Kidney epithelial cell (primary cell): ENCODE data around the gene ODAD4. TPM values are rescaled to one million over a fixed set of nuclear protein-coding genes. Genes with fewer than 3 reads are reported as not detected.

Experiments
- DNase-seq: peaks from one replicate; pipeline ENCODE4 v3.0.0-alpha.2; 2010; ENCODE audit warnings: low read depth
- H3K27me3 ChIP-seq: 2 replicates; pipeline ENCODE4 v1.6.0; 2011; ENCODE audit warnings: low read length; ENCODE audit not compliant: control insufficient read depth, insufficient read depth
- H3K36me3 ChIP-seq: 2 replicates; pipeline ENCODE4 v1.5.1; 2011; ENCODE audit warnings: low read length; ENCODE audit not compliant: control insufficient read depth, insufficient read depth
- H3K4me3 ChIP-seq: 2 replicates; pipeline ENCODE4 v1.5.1; 2011; ENCODE audit warnings: low read depth, mild to moderate bottlenecking, control low read depth, low read length
- CTCF ChIP-seq: IDR thresholded peaks from 2 replicates; pipeline ENCODE4 v1.5.1; 2011; ENCODE audit warnings: mild to moderate bottlenecking, moderate library complexity, low read length, control low read depth, inconsistent platforms; ENCODE audit not compliant: insufficient read depth, poor library complexity, severe bottlenecking
- total RNA-seq: library from RNA; depleted of rRNA; stranded (reverse); fragments of >200 nt; gene quantifications from 2 replicates; pipeline ENCODE4 v1.2.3, GENCODE V29; 2015

The ODAD4 gene
- total RNA-seq, 1 donor from 2014 or later: 0.84 TPM

GRCh38 chr17:41909088-41909487, 21.3 kb upstream of the ODAD4 start:
- no peak for DNase-seq
- H3K36me3 ChIP-seq: peaks cover 13% of the 10 kb centered on the region
- TF ChIP-seq CTCF: no peak
- H3K4me3 ChIP-seq: no peak overlapping the region
- H3K27me3 ChIP-seq: no peaks in the 10 kb centered on the region

DNA sequence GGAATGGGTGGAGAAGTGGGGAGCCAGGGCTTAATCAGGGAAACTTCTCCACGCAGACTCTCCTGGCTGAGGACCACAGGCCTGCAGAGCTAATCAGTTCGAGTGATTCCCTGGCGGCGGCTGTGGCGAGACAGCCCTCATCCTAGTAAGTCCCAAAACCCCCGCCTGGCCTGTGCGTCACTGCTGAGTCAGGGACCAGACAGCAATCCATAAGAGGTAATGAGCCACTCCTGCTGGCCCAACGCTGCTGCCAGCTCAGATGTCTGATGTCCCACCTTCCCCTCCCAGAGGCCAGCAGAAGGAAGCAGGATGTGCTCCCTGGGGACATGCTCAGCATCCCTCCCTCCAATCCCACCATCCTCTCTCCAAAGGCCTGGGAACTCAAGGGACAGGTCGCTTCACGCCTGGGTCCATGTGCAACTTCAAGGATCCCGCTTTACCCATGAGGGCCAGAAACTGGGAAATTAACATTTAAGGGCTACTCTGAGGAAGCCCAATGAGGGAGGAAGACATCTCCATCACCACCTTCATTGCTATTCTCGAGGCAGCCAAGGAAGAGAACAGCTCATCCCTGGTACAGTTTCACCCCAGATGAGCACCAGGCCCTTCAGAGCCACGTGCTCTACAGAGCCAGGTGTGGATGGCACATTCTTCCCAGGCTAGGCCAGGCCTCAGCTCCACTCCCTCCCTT, 19.6 kb upstream of the ODAD4 start:
- Histone ChIP-seq H3K36me3 (peaks cover 10% of the 10 kb centered on the region), H3K4me3 (no peak overlapping the region), H3K27me3 (no peaks in the 10 kb centered on the region)
- TF ChIP-seq CTCF: no peak
- peak; percentile 95 for DNase-seq

GRCh38 chr17:41912925-41913324, 17.5 kb upstream of the ODAD4 start:
- Histone ChIP-seq H3K4me3 (no peak overlapping the region), H3K36me3 (peaks cover 9% of the 10 kb centered on the region), H3K27me3 (no peaks in the 10 kb centered on the region)
- no peak for TF ChIP-seq CTCF
- no peak for DNase-seq

- peaks cover 9% of the 10 kb centered on the region for H3K36me3 ChIP-seq
- H3K4me3 ChIP-seq: no peak overlapping the region
- no peaks in the 10 kb centered on the region for H3K27me3 ChIP-seq
- no peak for DNase-seq
- TF ChIP-seq CTCF: no peak
Observed at GRCh38 chr17:41913798-41914197, 16.6 kb upstream of the ODAD4 start.

DNA sequence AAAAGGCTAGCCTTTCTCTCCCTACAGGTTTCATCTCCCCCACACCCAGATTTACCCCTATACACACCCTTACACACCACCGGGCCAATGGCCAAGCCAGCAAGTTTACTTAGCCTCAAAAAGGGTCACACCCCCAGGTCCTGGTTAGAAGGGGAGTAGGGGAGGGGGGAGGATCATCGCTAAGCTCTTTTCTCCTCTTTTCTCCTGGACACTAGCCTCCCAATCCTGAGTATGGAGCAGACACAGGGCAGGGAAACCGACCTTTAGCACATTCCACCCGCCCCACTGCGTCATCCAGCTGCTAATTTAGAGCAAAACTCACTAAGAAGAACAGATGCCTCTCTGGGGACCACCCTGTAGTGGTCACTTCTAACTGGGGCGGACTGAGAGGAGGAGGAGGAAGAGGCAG, 16.1 kb upstream of the ODAD4 start:
- Histone ChIP-seq H3K27me3 (no peaks in the 10 kb centered on the region), H3K4me3 (no peak overlapping the region), H3K36me3 (peaks cover 7% of the 10 kb centered on the region)
- no peak for TF ChIP-seq CTCF
- no peak for DNase-seq

DNA sequence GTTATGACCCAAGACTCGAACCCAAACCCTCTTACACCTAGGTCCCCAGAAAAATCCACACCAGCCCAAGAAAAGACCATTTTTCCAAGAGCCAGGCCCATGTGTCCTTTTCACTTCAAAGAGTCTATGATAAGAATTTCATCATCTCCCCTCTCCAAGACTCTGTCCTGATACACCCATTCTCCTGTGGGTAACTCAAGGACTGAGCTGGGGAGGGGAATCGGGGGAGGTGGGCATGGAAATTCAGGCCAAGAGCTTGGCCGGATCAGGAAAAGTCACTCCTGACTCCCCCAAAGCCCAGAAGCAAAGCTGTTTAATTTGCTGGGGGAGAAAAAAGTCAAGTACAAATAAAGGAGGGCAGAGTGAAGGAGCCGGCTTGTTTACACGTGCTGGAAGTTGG, 15.4 kb upstream of the ODAD4 start:
- DNase-seq: no peak
- Histone ChIP-seq H3K4me3 (no peak overlapping the region), H3K27me3 (no peaks in the 10 kb centered on the region), H3K36me3 (peaks cover 5% of the 10 kb centered on the region)
- TF ChIP-seq CTCF: no peak
